ENCODE measurements around the gene ATXN2. TPM values are rescaled to one million over a fixed set of nuclear protein-coding genes. Genes with fewer than 3 reads are reported as not detected.

The ATXN2 gene
- total RNA-seq, 3 donors from 2014 or later: 36.6 to 66.2 (median 64.0) TPM

- Histone ChIP-seq H3K36me3 (no peaks in the 10 kb centered on the region), H3K27me3 (no peaks in the 10 kb centered on the region), H3K4me3 (no peak overlapping the region), H3K9me3 (no peaks in the 10 kb centered on the region), H3K4me1 (peaks cover 0 to 4% of the 10 kb centered on the region in 2 donors), H3K27ac (no peak overlapping the region)
- no peak for TF ChIP-seq POLR2AphosphoS5 (IDR thresholded peaks at IDR 0.05)
- TF ChIP-seq, protein P1, sequence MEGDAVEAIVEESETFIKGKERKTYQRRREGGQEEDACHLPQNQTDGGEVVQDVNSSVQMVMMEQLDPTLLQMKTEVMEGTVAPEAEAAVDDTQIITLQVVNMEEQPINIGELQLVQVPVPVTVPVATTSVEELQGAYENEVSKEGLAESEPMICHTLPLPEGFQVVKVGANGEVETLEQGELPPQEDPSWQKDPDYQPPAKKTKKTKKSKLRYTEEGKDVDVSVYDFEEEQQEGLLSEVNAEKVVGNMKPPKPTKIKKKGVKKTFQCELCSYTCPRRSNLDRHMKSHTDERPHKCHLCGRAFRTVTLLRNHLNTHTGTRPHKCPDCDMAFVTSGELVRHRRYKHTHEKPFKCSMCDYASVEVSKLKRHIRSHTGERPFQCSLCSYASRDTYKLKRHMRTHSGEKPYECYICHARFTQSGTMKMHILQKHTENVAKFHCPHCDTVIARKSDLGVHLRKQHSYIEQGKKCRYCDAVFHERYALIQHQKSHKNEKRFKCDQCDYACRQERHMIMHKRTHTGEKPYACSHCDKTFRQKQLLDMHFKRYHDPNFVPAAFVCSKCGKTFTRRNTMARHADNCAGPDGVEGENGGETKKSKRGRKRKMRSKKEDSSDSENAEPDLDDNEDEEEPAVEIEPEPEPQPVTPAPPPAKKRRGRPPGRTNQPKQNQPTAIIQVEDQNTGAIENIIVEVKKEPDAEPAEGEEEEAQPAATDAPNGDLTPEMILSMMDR (IDR thresholded peaks at IDR 0.05): no peak
- peak in 1 of 2 donors; percentile 14 for DNase-seq (ENCODE audit: low spot score in 2 of 2)
- intact Hi-C loops (cut with DNase I; ENCODE audit: low total_unique reads): no loop called here
Measured at GRCh38 chr12:111447571-111448265, 151.4 kb downstream of the ATXN2 start.

GRCh38 chr12:111446631-111447570, 152.2 kb downstream of the ATXN2 start:
- H3K4me1 ChIP-seq: peaks cover 0 to 4% of the 10 kb centered on the region in 2 donors
- H3K9me3 ChIP-seq: no peaks in the 10 kb centered on the region
- intact Hi-C loops (cut with DNase I; ENCODE audit: low total_unique reads): no loop called here

DNA sequence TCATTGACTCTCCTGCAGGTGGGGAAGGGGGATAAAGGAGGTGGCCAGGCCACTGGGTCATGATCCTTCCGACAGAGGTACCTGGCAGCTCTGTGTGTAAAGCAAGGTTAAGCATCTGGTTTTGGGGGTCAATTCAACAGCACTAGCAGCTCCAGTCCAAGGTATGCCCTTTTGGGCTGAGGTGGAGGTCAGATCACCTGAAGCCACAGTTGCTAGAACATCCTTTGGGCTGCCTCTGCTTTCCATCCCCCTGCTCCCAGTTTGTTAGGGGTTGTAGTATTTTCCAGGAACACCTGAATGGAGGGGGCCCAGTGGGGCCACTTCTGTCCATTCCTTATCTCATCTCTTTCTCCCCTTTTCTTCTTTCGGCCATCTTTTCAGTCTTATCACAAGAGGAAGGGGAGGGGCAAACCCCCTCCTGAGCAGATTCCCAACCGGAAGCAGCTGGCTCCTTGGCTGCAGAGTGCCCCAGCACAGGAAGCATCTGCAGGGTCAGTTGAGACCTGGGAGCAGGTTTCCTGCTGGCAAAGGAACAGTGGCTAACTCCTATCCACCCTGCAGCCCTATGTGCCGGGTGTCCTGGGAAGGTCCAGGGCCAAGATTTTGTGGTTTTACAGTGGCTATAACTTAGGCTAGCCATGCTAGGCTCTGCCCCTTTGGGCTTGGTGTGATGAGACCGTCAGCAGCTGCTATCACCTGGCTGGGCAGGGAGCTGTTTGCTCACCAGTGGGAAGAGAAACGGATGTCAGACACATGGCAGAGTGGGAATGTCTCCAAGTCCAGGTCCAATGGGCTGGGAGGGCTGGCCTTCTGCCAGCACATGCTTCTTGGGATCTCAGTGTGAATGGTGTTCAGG, 153.2 kb downstream of the ATXN2 start:
- no peaks in the 10 kb centered on the region for H3K27me3 ChIP-seq
- H3K4me3 ChIP-seq: no peak overlapping the region
- no peaks in the 10 kb centered on the region for H3K36me3 ChIP-seq
- H3K4me1 ChIP-seq: peaks cover 0 to 4% of the 10 kb centered on the region in 2 donors
- TF ChIP-seq POLR2AphosphoS5 (IDR thresholded peaks at IDR 0.05) (peak; percentile 40 to 66 (median 60)), POLR2A (IDR thresholded peaks at IDR 0.05) (no peak)
- intact Hi-C loops (cut with DNase I; ENCODE audit: low total_unique reads): no loop called here
- no peak for DNase-seq (ENCODE audit: low spot score in 2 of 2)
- no peaks in the 10 kb centered on the region for H3K9me3 ChIP-seq
- peak overlapping the region; percentile 45 to 80 for H3K27ac ChIP-seq

More at GRCh38 chr12:111446631-111447570, 152.2 kb downstream of the ATXN2 start:
- Histone ChIP-seq H3K4me3 (no peak overlapping the region), H3K27ac (peak overlapping the region in 1 of 2 donors; percentile 80), H3K36me3 (no peaks in the 10 kb centered on the region), H3K27me3 (no peaks in the 10 kb centered on the region)
- TF ChIP-seq POLR2A (IDR thresholded peaks at IDR 0.05): no peak
- DNase-seq (ENCODE audit: low spot score in 2 of 2): peak in 1 of 2 donors; percentile 15

GRCh38 chr12:111444925-111445725, 154.0 kb downstream of the ATXN2 start:
- H3K27ac ChIP-seq: peak overlapping the region; percentile 45 to 80

More at GRCh38 chr12:111444925-111445725, 154.0 kb downstream of the ATXN2 start:
- peak overlapping the region in 1 of 3 donors; percentile 30 for H3K4me3 ChIP-seq
- peaks cover 0 to 4% of the 10 kb centered on the region in 2 donors for H3K4me1 ChIP-seq
- intact Hi-C loops (cut with DNase I; ENCODE audit: low total_unique reads): loop anchor here (5.0 kb wide), 1 partner anchor 48 kb away; no protein-coding TSS in a partner anchor
- DNase-seq (ENCODE audit: low spot score in 2 of 2): no peak
- H3K27me3 ChIP-seq: no peaks in the 10 kb centered on the region
- no peaks in the 10 kb centered on the region for H3K36me3 ChIP-seq
- TF ChIP-seq POLR2AphosphoS5 (IDR thresholded peaks at IDR 0.05) (no peak), POLR2A (IDR thresholded peaks at IDR 0.05) (no peak)
- TF ChIP-seq, protein P1 (IDR thresholded peaks at IDR 0.05): no peak
- no peaks in the 10 kb centered on the region for H3K9me3 ChIP-seq

All from breast epithelium (tissue), 4 donors.